ENCODE measurements around the gene GRPEL1.
"Not testable (repeated sequence)": the region's sequence is repeated elsewhere in the genome, so short reads cannot be mapped to it uniquely, and the experiment has no call there.

Gene GRPEL1

GRCh38 chr4:7094916-7095315 is 27.1 kb upstream of the GRPEL1 start:
- in situ Hi-C loops (cut with MboI; ENCODE audit: low sequenced_read_pairs), result no loop called here

GRCh38 chr4:7092026-7092425 is 24.2 kb upstream of the GRPEL1 start:
- in situ Hi-C loops (cut with MboI; ENCODE audit: low sequenced_read_pairs), result no loop called here

GRCh38 chr4:7089213-7089986 is 21.5 kb upstream of the GRPEL1 start:
- in situ Hi-C loops (cut with MboI; ENCODE audit: low sequenced_read_pairs), result no loop called here

- in situ Hi-C loops (cut with MboI; ENCODE audit: low sequenced_read_pairs), result no loop called here
These were observed 19.2 kb upstream of the GRPEL1 start for GRCh38 chr4:7087036-7087435.

- in situ Hi-C loops (cut with MboI; ENCODE audit: low sequenced_read_pairs), result no loop called here
These were observed 18.5 kb upstream of the GRPEL1 start for GRCh38 chr4:7086384-7086783.

GRCh38 chr4:7084564-7084961 is 16.7 kb upstream of the GRPEL1 start:
- in situ Hi-C loops (cut with MboI; ENCODE audit: low sequenced_read_pairs), result not testable (repeated sequence)

GRCh38 chr4:7083597-7084563 is 16.0 kb upstream of the GRPEL1 start:
- in situ Hi-C loops (cut with MboI; ENCODE audit: low sequenced_read_pairs), result no loop called here

- in situ Hi-C loops (cut with MboI; ENCODE audit: low sequenced_read_pairs), result loop anchor here (10.0 kb wide), 1 partner anchor 365 kb away; the partner anchor contains the start of gene BLOC1S4
These were observed 12.0 kb upstream of the GRPEL1 start for GRCh38 chr4:7079909-7080308.

GRCh38 chr4:7079483-7079882 is 11.6 kb upstream of the GRPEL1 start:
- in situ Hi-C loops (cut with MboI; ENCODE audit: low sequenced_read_pairs), result loop anchor here (10.0 kb wide), 1 partner anchor 365 kb away; the partner anchor contains the start of gene BLOC1S4

GRCh38 chr4:7078025-7078424 is 10.2 kb upstream of the GRPEL1 start:
- in situ Hi-C loops (cut with MboI; ENCODE audit: low sequenced_read_pairs), result loop anchor here (10.0 kb wide), 1 partner anchor 363 kb away; the partner anchor contains the start of gene BLOC1S4

- in situ Hi-C loops (cut with MboI; ENCODE audit: low sequenced_read_pairs), result loop anchor here (10.0 kb wide), 1 partner anchor 363 kb away; the partner anchor contains the start of gene BLOC1S4
These were observed 9.5 kb upstream of the GRPEL1 start for GRCh38 chr4:7077371-7077770.

- in situ Hi-C loops (cut with MboI; ENCODE audit: low sequenced_read_pairs), result loop anchor here (10.0 kb wide), 1 partner anchor 362 kb away; the partner anchor contains the start of gene BLOC1S4
These were observed 8.8 kb upstream of the GRPEL1 start for GRCh38 chr4:7076696-7077082.

- in situ Hi-C loops (cut with MboI; ENCODE audit: low sequenced_read_pairs), result loop anchor here (10.0 kb wide), 1 partner anchor 361 kb away; the partner anchor contains the start of gene BLOC1S4
These were observed 8.3 kb upstream of the GRPEL1 start for GRCh38 chr4:7075962-7076695.

GRCh38 chr4:7074426-7074825 is 6.6 kb upstream of the GRPEL1 start:
- in situ Hi-C loops (cut with MboI; ENCODE audit: low sequenced_read_pairs), result loop anchor here (10.0 kb wide), 1 partner anchor 360 kb away; the partner anchor contains the start of gene BLOC1S4

GRCh38 chr4:7073526-7074390 is 5.9 kb upstream of the GRPEL1 start:
- in situ Hi-C loops (cut with MboI; ENCODE audit: low sequenced_read_pairs), result loop anchor here (10.0 kb wide), 1 partner anchor 359 kb away; the partner anchor contains the start of gene BLOC1S4

- in situ Hi-C loops (cut with MboI; ENCODE audit: low sequenced_read_pairs), result loop anchor here (10.0 kb wide), 1 partner anchor 358 kb away; the partner anchor contains the start of gene BLOC1S4
These were observed 5.2 kb upstream of the GRPEL1 start for GRCh38 chr4:7073059-7073458.

GRCh38 chr4:7070729-7071511 is 3.1 kb upstream of the GRPEL1 start:
- in situ Hi-C loops (cut with MboI; ENCODE audit: low sequenced_read_pairs), result loop anchor here (10.0 kb wide), 1 partner anchor 356 kb away; the partner anchor contains the start of gene BLOC1S4

- in situ Hi-C loops (cut with MboI; ENCODE audit: low sequenced_read_pairs), result loop anchor here (10.0 kb wide), 1 partner anchor 164 kb away; the partner anchor contains the start of gene TBC1D14
These were observed 1.0 kb upstream of the GRPEL1 start for GRCh38 chr4:7068883-7069282.
